K562 (cell line): ENCODE data around the gene LASP1NB.

Experiments used
- ATAC-seq: fragments of 200-7000 bp; cut with Tn5 transposase; 3 replicates; pipeline ENCODE4 v1.9.1; 2020; ENCODE audit warnings: moderate library complexity
- BruUV-seq: library from RNA; stranded (reverse); fragments of 400-500 nt; replicated peaks from 2 replicates; lab custom pipeline; 2021; lab: Mats Ljungman, UMichigan
- CTCF ChIA-PET: fragments of 300-600 bp; formaldehyde crosslinking; extraction: SDS; loops from one replicate; lab custom pipeline; 2021; ENCODE audit warnings: low intra/inter-chr PET ratio; lab: Yijun Ruan, JAX
- POLR2A ChIA-PET: fragments of 300-600, 350-650 bp; sonication (Branson Sonifier 250); formaldehyde crosslinking; extraction: SDS; loops from one replicate; lab custom pipeline; 2021; ENCODE audit warnings: antibody characterized with exemption, inconsistent platforms; lab: Yijun Ruan, JAX
- DNase-seq, 4 experiments: peaks; one replicate each; pipeline versions ENCODE4 v3.0.0 to v3.0.0-alpha.2; 2011 to 2018; ENCODE audit warnings: low spot score in 3 of 4, mixed read lengths in 3 of 4; ENCODE audit errors: extremely low read depth in 1 of 4
- FAIRE-seq: peaks from 2 replicates; lab custom pipeline; 2011; peaks lifted over from hg19 to GRCh38; lab: Jason Lieb, UNC
- H2AFZ ChIP-seq: 2 replicates; pipeline ENCODE4 v1.6.0; 2011; ENCODE audit warnings: low read depth, low read length, control low read depth, inconsistent platforms
- H3K27ac ChIP-seq: fragments of 200-600 bp; 3 replicates; pipeline ENCODE4 v1.8.0; 2011; ENCODE audit warnings: low read depth, mild to moderate bottlenecking, control low read depth, inconsistent platforms, low read length, moderate library complexity, mixed read lengths; ENCODE audit errors: extremely low read depth
- H3K27me3 ChIP-seq, 2 experiments: fragments of 300-600 bp in 1 of 2; 2 replicates in 1 of 2; 3 replicates in 1 of 2; pipeline versions ENCODE4 v1.6.0 to v1.8.0; 2011; ENCODE audit warnings: inconsistent platforms in 2 of 2, low read length in 2 of 2, mild to moderate bottlenecking in 1 of 2, mixed read lengths in 1 of 2, moderate library complexity in 1 of 2; ENCODE audit not compliant: control insufficient read depth in 2 of 2, insufficient read depth in 2 of 2
- H3K36me3 ChIP-seq: fragments of 300-600 bp; 3 replicates; pipeline ENCODE4 v1.8.0; 2011; ENCODE audit warnings: mild to moderate bottlenecking, low read length, inconsistent platforms; ENCODE audit not compliant: control insufficient read depth, insufficient read depth
- H3K4me1 ChIP-seq, 2 experiments: fragments of 200-600 bp in 1 of 2; replicated peaks in 1 of 2; 2 replicates in 1 of 2; 3 replicates in 1 of 2; pipeline versions ENCODE4 v1.5.1 to v1.8.0; 2011; ENCODE audit warnings: inconsistent platforms in 2 of 2, low read length in 2 of 2, mild to moderate bottlenecking in 1 of 2, mixed read lengths in 1 of 2, moderate library complexity in 1 of 2; ENCODE audit not compliant: control insufficient read depth in 2 of 2, insufficient read depth in 2 of 2
- H3K4me2 ChIP-seq: 2 replicates; pipeline ENCODE4 v1.6.1; 2011; ENCODE audit warnings: low read length, control low read depth, inconsistent platforms, mixed read lengths; ENCODE audit not compliant: insufficient read depth
- H3K4me3 ChIP-seq: fragments of 200-600 bp; sonication (generic), shearing (Covaris generic); 2 replicates; pipeline ENCODE4 v1.5.1; 2016; ENCODE audit warnings: control low read depth, inconsistent platforms
- H3K79me2 ChIP-seq: fragments of 200-600 bp; 3 replicates; pipeline ENCODE4 v1.8.0; 2011; ENCODE audit warnings: low read length, inconsistent platforms; ENCODE audit not compliant: control insufficient read depth, insufficient read depth
- H3K9ac ChIP-seq, 2 experiments: 2 replicates each; pipeline versions ENCODE4 v1.6.0 to v1.6.1; 2011; ENCODE audit warnings: low read depth in 2 of 2, low read length in 2 of 2, control low read depth in 1 of 2, inconsistent platforms in 1 of 2, mild to moderate bottlenecking in 1 of 2, mixed read lengths in 1 of 2; ENCODE audit not compliant: insufficient read depth in 1 of 2
- H3K9me1 ChIP-seq: one replicate; pipeline ENCODE4 v1.6.0; 2011; ENCODE audit warnings: inconsistent platforms, mild to moderate bottlenecking, low read length, moderate library complexity; ENCODE audit not compliant: control insufficient read depth, insufficient read depth
- H3K9me3 ChIP-seq: replicated peaks from 2 replicates; pipeline ENCODE4 v1.5.1; 2011; ENCODE audit warnings: low read depth, low read length, inconsistent platforms; ENCODE audit not compliant: control insufficient read depth, insufficient read depth
- H4K20me1 ChIP-seq: replicated peaks from 2 replicates; pipeline ENCODE4 v1.6.1; 2011; ENCODE audit warnings: low read length, inconsistent platforms, mixed read lengths; ENCODE audit not compliant: control insufficient read depth, insufficient read depth
- CREB5 ChIP-seq: fragments of 250-450 bp; sonication (Bioruptor Pico); IDR thresholded peaks from 2 replicates; pipeline ENCODE4 v1.5.0; 2020; ENCODE audit warnings: mild to moderate bottlenecking
- RAD51 ChIP-seq: fragments of 450-650 bp; IDR thresholded peaks from 2 replicates; pipeline ENCODE4 v1.7.1; 2016; ENCODE audit warnings: low read depth, mild to moderate bottlenecking, borderline replicate concordance
- TAF15 ChIP-seq: fragments of 200-400 bp; formaldehyde crosslinking; IDR thresholded peaks from 2 replicates; pipeline ENCODE4 v1.6.1; 2017; ENCODE audit warnings: mild to moderate bottlenecking, low read depth, low read length, moderate library complexity
- XRCC4 ChIP-seq: IDR thresholded peaks from one replicate; pipeline ENCODE4 v1.6.1; 2011; ENCODE audit not compliant: insufficient read depth, insufficient read length; ENCODE audit errors: extremely low read depth
- ZNF324 ChIP-seq: fragments of 250-450 bp; sonication (Bioruptor Pico); IDR thresholded peaks from 2 replicates; pipeline ENCODE4 v1.4.0; 2020; ENCODE audit warnings: mild to moderate bottlenecking
- WGBS: fragments of 100-300 bp; shearing (Covaris generic); methylation state at CpG from one replicate; pipeline ENCODE4 v1.1.6; 2016; ENCODE audit warnings: low coverage, mixed read lengths; ENCODE audit not compliant: insufficient coverage; ENCODE audit errors: missing lambda C conversion rate; 5-methylcytosine and 5-hydroxymethylcytosine counted together
- in situ Hi-C: fragments of 300-500 bp; cut with MboI; formaldehyde crosslinking; loops from 4 replicates; pipeline ENCODE4 v1.15.0; 2018; ENCODE audit warnings: inconsistent platforms, mixed read lengths
- intact Hi-C: fragments of 100-400 bp; cut with micrococcal nuclease; formaldehyde crosslinking; loops from 2 replicates; pipeline ENCODE4 v1.14.2; 2022

Gene LASP1NB

GRCh38 chr17:38897671-38898290 lies 27.6 kb upstream of the LASP1NB start:
- intact Hi-C loops = no loop called here
- TF ChIP-seq XRCC4 (no peak), RAD51 (no peak), ZNF324 (no peak), CREB5 (CRISPR knock-in tag) (no peak), TAF15 (no peak)
- Histone ChIP-seq H3K36me3 (peaks cover 74% of the 10 kb centered on the region; the same call in 2 of the 3 replicates), H3K4me2 (no peak overlapping the region), H4K20me1 (peaks cover 40% of the 10 kb centered on the region), H3K4me1 (peaks cover 56 to 61% of the 10 kb centered on the region in 2 experiments), H3K4me3 (no peak overlapping the region), H3K9ac (peak overlapping the region; percentile 39 to 79), H3K27ac (peak overlapping the region; percentile 62), H3K9me3 (no peaks in the 10 kb centered on the region), H3K79me2 (peaks cover 19% of the 10 kb centered on the region; the same call in 2 of the 3 replicates), H3K9me1 (peaks cover 4% of the 10 kb centered on the region), H2AFZ (no peak overlapping the region), H3K27me3 (no peaks in the 10 kb centered on the region)
- FAIRE-seq (no peak), ATAC-seq (no peak), DNase-seq (no peak)
- no TSS peak for BruUV-seq
- 81% methylated on average over 12 of the region's 12 CpGs for WGBS
- POLR2A ChIA-PET = interaction anchor here (0.7 to 2.4 kb wide), 5 partner anchors 10 to 24 kb away, joined by 3 to 9 read pairs (median 4); no protein-coding TSS in a partner anchor
- in situ Hi-C loops = no loop called here
- CTCF ChIA-PET = interaction anchor here (0.6 kb wide), 1 partner anchor 31 kb away, joined by 3 read pairs; no protein-coding TSS in a partner anchor
